UCSD-AML1 (cell line): ENCODE data around the gene KCNJ3.

Source experiments
- DNase-seq: peaks from one replicate; lab custom pipeline; 2025; ENCODE audit not compliant: unreplicated experiment; lab: John Stamatoyannopoulos, UW

Gene KCNJ3

GRCh38 chr2:154698296-154698720 lies at the start of gene KCNJ3:
TSS of gene KCNJ3 (plus strand) at chr2:154698695. CDS start at chr2:154698776, 81 bp downstream.
- DNase-seq, result no peak

GRCh38 chr2:154655499-154655898 lies 43.0 kb upstream of the KCNJ3 start:
- no peak for DNase-seq

- DNase-seq, result no peak
These were observed 39.6 kb upstream of the KCNJ3 start for GRCh38 chr2:154658854-154659253.

- no peak for DNase-seq
These were observed 34.2 kb upstream of the KCNJ3 start for GRCh38 chr2:154664248-154664647.

- DNase-seq, result no peak
These were observed 28.4 kb upstream of the KCNJ3 start for GRCh38 chr2:154670083-154670482.

- DNase-seq, result no peak
These were observed 24.8 kb upstream of the KCNJ3 start for GRCh38 chr2:154673694-154674093.

- DNase-seq, result no peak
These were observed 21.1 kb upstream of the KCNJ3 start for GRCh38 chr2:154677401-154677800.

GRCh38 chr2:154681741-154682140 lies 16.8 kb upstream of the KCNJ3 start:
- DNase-seq, result no peak

- no peak for DNase-seq
These were observed 12.3 kb upstream of the KCNJ3 start for GRCh38 chr2:154686162-154686561.

GRCh38 chr2:154688373-154688772 lies 10.1 kb upstream of the KCNJ3 start:
- no peak for DNase-seq

GRCh38 chr2:154689158-154689557 lies 9.3 kb upstream of the KCNJ3 start:
- no peak for DNase-seq

GRCh38 chr2:154692927-154693326 lies 5.6 kb upstream of the KCNJ3 start:
- no peak for DNase-seq

GRCh38 chr2:154693741-154694340 lies 4.7 kb upstream of the KCNJ3 start:
- no peak for DNase-seq

- DNase-seq, result no peak
These were observed 3.6 kb upstream of the KCNJ3 start for GRCh38 chr2:154694881-154695280.

GRCh38 chr2:154696369-154696768 lies 2.1 kb upstream of the KCNJ3 start:
- no peak for DNase-seq

- no peak for DNase-seq
These were observed 1.6 kb upstream of the KCNJ3 start for GRCh38 chr2:154696810-154697417.

GRCh38 chr2:154697418-154698252 lies 860 bp upstream of the KCNJ3 start:
- no peak for DNase-seq

GRCh38 chr2:154698721-154699574 lies 453 bp downstream of the KCNJ3 start:
- DNase-seq, result no peak

GRCh38 chr2:154699575-154699930 lies 1.1 kb downstream of the KCNJ3 start:
- DNase-seq, result no peak

GRCh38 chr2:154700136-154700535 lies 1.6 kb downstream of the KCNJ3 start:
- no peak for DNase-seq

GRCh38 chr2:154704991-154705390 lies 6.5 kb downstream of the KCNJ3 start:
- no peak for DNase-seq
